GM12878 (cell line): Measurements from ENCODE around the gene TBC1D20. TPM values are rescaled to one million over a fixed set of nuclear protein-coding genes. Genes with fewer than 3 reads are reported as not detected.
"Not testable (repeated sequence)": the region's sequence is repeated elsewhere in the genome, so short reads cannot be mapped to it uniquely, and the experiment has no call there.

Experiments
- ATAC-seq: fragments of 200-7000 bp; cut with Tn5 transposase; 3 replicates; pipeline ENCODE4 v1.9.1; 2020; ENCODE audit warnings: mild to moderate bottlenecking, moderate library complexity
- BruUV-seq: library from RNA; stranded (reverse); fragments of 400-500 nt; replicated peaks from 2 replicates; lab custom pipeline; 2021; lab: Mats Ljungman, UMichigan
- CTCF ChIA-PET: fragments of 300-600 bp; sonication (Branson Sonifier 250); formaldehyde crosslinking; extraction: SDS; loops from one replicate; lab custom pipeline; 2021; ENCODE audit warnings: inconsistent platforms; lab: Yijun Ruan, JAX
- POLR2A ChIA-PET: fragments of 350-600 bp; formaldehyde crosslinking; extraction: SDS; loops from one replicate; lab custom pipeline; 2021; ENCODE audit warnings: inconsistent platforms; lab: Charles Lee
- RAD21 ChIA-PET: fragments of 300-600 bp; sonication (Branson Sonifier 250); formaldehyde crosslinking; loops from one replicate; lab custom pipeline; 2023; ENCODE audit warnings: antibody characterized with exemption; ENCODE audit not compliant: unreplicated experiment; lab: Charles Lee
- SMC1A ChIA-PET: fragments of 300-600 bp; sonication (Branson Sonifier 250); formaldehyde crosslinking; loops from one replicate; lab custom pipeline; 2023; ENCODE audit not compliant: unreplicated experiment, uncharacterized antibody; lab: Charles Lee
- DNase-seq: peaks from one replicate; pipeline ENCODE4 v3.0.0-alpha.2; 2011; ENCODE audit warnings: low read depth, low spot score
- FAIRE-seq: peaks from 3 replicates; lab custom pipeline; 2011; peaks lifted over from hg19 to GRCh38; lab: Jason Lieb, UNC
- H2AFZ ChIP-seq: 2 replicates; pipeline ENCODE4 v1.6.0; 2011; ENCODE audit warnings: low read depth, low read length, control low read depth; ENCODE audit not compliant: control insufficient read depth
- H3K27ac ChIP-seq: 2 replicates; pipeline ENCODE4 v1.5.1; 2011; ENCODE audit warnings: control low read depth; ENCODE audit not compliant: control insufficient read depth, insufficient read depth
- H3K27me3 ChIP-seq, 2 experiments: replicated peaks in 1 of 2; 2 replicates each; pipeline versions ENCODE4 v1.6.0 to v1.6.1; 2011; ENCODE audit warnings: low read length in 1 of 2; ENCODE audit not compliant: control insufficient read depth in 2 of 2, insufficient read depth in 2 of 2
- H3K36me3 ChIP-seq, 2 experiments: 2 replicates each; pipeline ENCODE4 v1.5.1; 2011; ENCODE audit warnings: low read length in 1 of 2; ENCODE audit not compliant: control insufficient read depth in 2 of 2, insufficient read depth in 2 of 2
- H3K4me1 ChIP-seq: 2 replicates; pipeline ENCODE4 v1.6.1; 2011; ENCODE audit warnings: mild to moderate bottlenecking, low read length, moderate library complexity, mixed read lengths; ENCODE audit not compliant: control insufficient read depth, insufficient read depth
- H3K4me2 ChIP-seq: 2 replicates; pipeline ENCODE4 v1.6.0; 2011; ENCODE audit warnings: control low read depth; ENCODE audit not compliant: control insufficient read depth, insufficient read depth
- H3K4me3 ChIP-seq: fragments of 200-600 bp; sonication (generic); 2 replicates; pipeline ENCODE4 v1.5.1; 2016
- H3K79me2 ChIP-seq: 2 replicates; pipeline ENCODE4 v1.6.0; 2011; ENCODE audit warnings: low read length; ENCODE audit not compliant: control insufficient read depth, insufficient read depth
- H3K9ac ChIP-seq: 2 replicates; pipeline ENCODE4 v1.8.0; 2011; ENCODE audit warnings: low read length, control low read depth, mixed read lengths; ENCODE audit not compliant: control insufficient read depth, insufficient read depth
- H3K9me3 ChIP-seq: replicated peaks from 3 replicates; pipeline ENCODE4 v1.5.1; 2011; ENCODE audit warnings: mild to moderate bottlenecking, low read length; ENCODE audit not compliant: control insufficient read depth, insufficient read depth
- H4K20me1 ChIP-seq: 2 replicates; pipeline ENCODE4 v1.6.0; 2011; ENCODE audit not compliant: control insufficient read depth, insufficient read depth
- BHLHE40 ChIP-seq, 2 experiments: fragments of 450-650 bp in 1 of 2; IDR thresholded peaks; 2 replicates each; pipeline ENCODE4 v1.6.1; 2011 to 2017; ENCODE audit warnings: low read depth in 2 of 2, borderline replicate concordance in 1 of 2, improper control_type of control experiment in 1 of 2, low read length in 1 of 2, mild to moderate bottlenecking in 1 of 2
- CBX3 ChIP-seq: fragments of 200-600 bp; sonication (generic); IDR thresholded peaks from 2 replicates; pipeline ENCODE4 v1.6.1; 2016; ENCODE audit warnings: low read depth, borderline replicate concordance
- CHD4 ChIP-seq: fragments of 200-600 bp; sonication (generic); IDR thresholded peaks from 2 replicates; pipeline ENCODE4 v1.6.1; 2016; ENCODE audit warnings: mild to moderate bottlenecking
- E2F4 ChIP-seq: IDR thresholded peaks from 2 replicates; pipeline ENCODE4 v1.6.1; 2012; ENCODE audit warnings: low read depth, low read length, improper control_type of control experiment
- FOXK2 ChIP-seq: fragments of 450-650 bp; IDR thresholded peaks from 2 replicates; pipeline ENCODE4 v1.6.1; 2017; ENCODE audit warnings: mild to moderate bottlenecking, moderate library complexity
- GATAD2B ChIP-seq: fragments of 450-650 bp; conservative IDR thresholded peaks from 2 replicates; pipeline ENCODE4 v1.6.1; 2017; ENCODE audit warnings: low read depth, mild to moderate bottlenecking, moderate library complexity
- HDAC6 ChIP-seq: fragments of 200-600 bp; sonication (generic); IDR thresholded peaks from one replicate; pipeline ENCODE4 v1.8.0; 2017; ENCODE audit warnings: antibody characterized with exemption; ENCODE audit not compliant: unreplicated experiment
- JUNB ChIP-seq: IDR thresholded peaks from 2 replicates; pipeline ENCODE4 v1.6.1; 2016; ENCODE audit warnings: antibody characterized with exemption, mild to moderate bottlenecking
- JUND ChIP-seq: IDR thresholded peaks from 2 replicates; pipeline ENCODE4 v1.6.1; 2012; ENCODE audit warnings: low read depth, mild to moderate bottlenecking, low read length, improper control_type of control experiment, moderate library complexity
- KLF5 ChIP-seq: fragments of 450-650 bp; IDR thresholded peaks from 2 replicates; pipeline ENCODE4 v1.6.1; 2014; ENCODE audit warnings: mild to moderate bottlenecking; ENCODE audit not compliant: partially characterized antibody
- POLR2A ChIP-seq: IDR thresholded peaks from 2 replicates; pipeline ENCODE4 v1.6.1; 2011; ENCODE audit warnings: low read depth, mild to moderate bottlenecking, low read length
- USF1 ChIP-seq: IDR thresholded peaks from 2 replicates; pipeline ENCODE4 v1.6.1; 2011; ENCODE audit warnings: borderline replicate concordance, low read depth, mild to moderate bottlenecking, moderate library complexity, mixed read lengths, low read length; ENCODE audit not compliant: insufficient read depth; ENCODE audit errors: extremely low read length
- ZBED1 ChIP-seq: IDR thresholded peaks from 2 replicates; pipeline ENCODE4 v1.6.1; 2016; ENCODE audit warnings: borderline replicate concordance
- WGBS: methylation state at CpG from one replicate; pipeline ENCODE4 v1.1.6; 2016; ENCODE audit warnings: low lambda C conversion rate; ENCODE audit not compliant: insufficient replicate concordance, insufficient coverage; ENCODE audit errors: missing lambda C conversion rate; 5-methylcytosine and 5-hydroxymethylcytosine counted together
- in situ Hi-C: fragments of 300-500 bp; cut with MboI; formaldehyde crosslinking; loops from 9 replicates; pipeline ENCODE4 v1.14.3; 2018; ENCODE audit warnings: mixed read lengths
- intact Hi-C: fragments of 100-400 bp; cut with micrococcal nuclease; formaldehyde crosslinking; loops from one replicate; pipeline ENCODE4 v1.14.2; 2022; ENCODE audit not compliant: unreplicated experiment
- polyA plus RNA-seq, 11 experiments: library from polyadenylated mRNA; depleted of rRNA in 4 of 11; unstranded in 6 of 11; stranded (reverse) in 5 of 11; fragments of >200 nt; fragmentation: Nextera tagmentation in 4 of 11; fragmentation: Illumina TruSeq in 1 of 11; extraction: Ambion mirVana in 4 of 11; extraction: Trizol in 1 of 11; gene quantifications; 1 replicate in 1 of 11; 2 replicates in 10 of 11; pipeline versions ENCODE4 v1.2.1 to v1.2.3, GENCODE V29; 2011 to 2016; ENCODE audit warnings: inconsistent platforms in 2 of 11, missing spikeins in 2 of 11, low read depth in 1 of 11
- total RNA-seq, 4 experiments: library from RNA; depleted of rRNA in 3 of 4; stranded (reverse); fragments of >200 nt in 3 of 4; fragmentation: Illumina TruSeq in 1 of 4; extraction: Trizol in 1 of 4; gene quantifications; 2 replicates each; pipeline versions ENCODE4 v1.2.1 to v1.2.3, GENCODE V29; 2013 to 2021

TBC1D20 gene
- total and polyA plus RNA-seq, 10 of the 15 experiments (the other 5 are each of a cell fraction or from before 2014, with no cell fraction given) = 4.3 to 17.9 (median 11.2) TPM

- H3K4me3 ChIP-seq = no peak overlapping the region
- ChIA-PET SMC1A (interaction anchor here (0.6 to 1.3 kb wide), 9 partner anchors 17 to 126 kb away, joined by 3 to 5 read pairs (median 3); no protein-coding TSS in a partner anchor), RAD21 (interaction anchor here (0.5 to 2.1 kb wide), 5 partner anchors 30 to 903 kb away, joined by 3 to 10 read pairs (median 4); no protein-coding TSS in a partner anchor), CTCF (interaction anchor here (0.7 to 5.2 kb wide), 12 partner anchors 11 to 126 kb away, joined by 3 to 41 read pairs (median 4); partner anchors contain the start of gene TBC1D20), POLR2A (interaction anchor here (0.7 kb wide), 1 partner anchor 171 kb away, joined by 4 read pairs; no protein-coding TSS in a partner anchor)
- 86% methylated on average over 7 of the region's 8 CpGs for WGBS
- ATAC-seq (no peak), FAIRE-seq (no peak), DNase-seq (no peak)
- H2AFZ ChIP-seq = no peak overlapping the region
- no peak overlapping the region for H3K27ac ChIP-seq
- TF ChIP-seq CBX3 (no peak), ZBED1 (no peak), POLR2A (no peak), GATAD2B (no peak), FOXK2 (no peak), BHLHE40 (IDR thresholded peaks at IDR 0.05; ENCODE audit: borderline replicate concordance in 1 of 2, low read depth in 2 of 2, low read length in 1 of 2) (no peak), E2F4 (no peak), USF1 (no peak), KLF5 (no peak), CHD4 (no peak), HDAC6 (no peak), JUND (no peak), JUNB (no peak)
- H3K36me3 ChIP-seq = peaks cover 2 to 11% of the 10 kb centered on the region in 2 experiments
- in situ Hi-C loops (loop anchor here (5.0 kb wide), 1 partner anchor 126 kb away; no protein-coding TSS in a partner anchor), intact Hi-C loops (no loop called here)
- no peaks in the 10 kb centered on the region for H3K79me2 ChIP-seq
- H3K9me3 ChIP-seq = no peaks in the 10 kb centered on the region
- H3K27me3 ChIP-seq = no peaks in the 10 kb centered on the region
- H3K4me1 ChIP-seq = no peaks in the 10 kb centered on the region
- H3K4me2 ChIP-seq = no peak overlapping the region
- BruUV-seq = no TSS peak
- H3K9ac ChIP-seq = no peak overlapping the region
- no peaks in the 10 kb centered on the region for H4K20me1 ChIP-seq
Measured at GRCh38 chr20:478010-478948, 15.9 kb upstream of the TBC1D20 start.

- H3K27me3 ChIP-seq, BruUV-seq, H3K27ac ChIP-seq, FAIRE-seq, H3K79me2 ChIP-seq, H3K4me1 ChIP-seq, ATAC-seq, H3K36me3 ChIP-seq, H3K4me2 ChIP-seq, H3K9ac ChIP-seq, H2AFZ ChIP-seq, H3K9me3 ChIP-seq, H4K20me1 ChIP-seq, intact Hi-C loops, H3K4me3 ChIP-seq, DNase-seq: not testable (repeated sequence)
- CTCF ChIA-PET = interaction anchor here (0.6 to 5.2 kb wide), 9 partner anchors 13 to 126 kb away, joined by 3 to 41 read pairs (median 5); no protein-coding TSS in a partner anchor
- 98% methylated on average over 6 of the region's 6 CpGs for WGBS
- SMC1A ChIA-PET = interaction anchor here (0.6 to 1.6 kb wide), 5 partner anchors 10 to 189 kb away, joined by 3 to 8 read pairs (median 3); no protein-coding TSS in a partner anchor
- RAD21 ChIA-PET = interaction anchor here (1.2 to 1.6 kb wide), 2 partner anchors 69 to 121 kb away, joined by 4 to 8 read pairs; no protein-coding TSS in a partner anchor
- in situ Hi-C loops = loop anchor here (5.0 kb wide), 1 partner anchor 124 kb away; no protein-coding TSS in a partner anchor
- POLR2A ChIA-PET = interaction anchor here (0.8 kb wide), 1 partner anchor 31 kb away, joined by 3 read pairs; no protein-coding TSS in a partner anchor
Measured at GRCh38 chr20:476561-477249, 14.4 kb upstream of the TBC1D20 start.
